Measurements from ENCODE around the gene GLYR1.
A peak's percentile ranks its signal among the peaks of the same experiment; 100 is the strongest.

The GLYR1 gene

DNA sequence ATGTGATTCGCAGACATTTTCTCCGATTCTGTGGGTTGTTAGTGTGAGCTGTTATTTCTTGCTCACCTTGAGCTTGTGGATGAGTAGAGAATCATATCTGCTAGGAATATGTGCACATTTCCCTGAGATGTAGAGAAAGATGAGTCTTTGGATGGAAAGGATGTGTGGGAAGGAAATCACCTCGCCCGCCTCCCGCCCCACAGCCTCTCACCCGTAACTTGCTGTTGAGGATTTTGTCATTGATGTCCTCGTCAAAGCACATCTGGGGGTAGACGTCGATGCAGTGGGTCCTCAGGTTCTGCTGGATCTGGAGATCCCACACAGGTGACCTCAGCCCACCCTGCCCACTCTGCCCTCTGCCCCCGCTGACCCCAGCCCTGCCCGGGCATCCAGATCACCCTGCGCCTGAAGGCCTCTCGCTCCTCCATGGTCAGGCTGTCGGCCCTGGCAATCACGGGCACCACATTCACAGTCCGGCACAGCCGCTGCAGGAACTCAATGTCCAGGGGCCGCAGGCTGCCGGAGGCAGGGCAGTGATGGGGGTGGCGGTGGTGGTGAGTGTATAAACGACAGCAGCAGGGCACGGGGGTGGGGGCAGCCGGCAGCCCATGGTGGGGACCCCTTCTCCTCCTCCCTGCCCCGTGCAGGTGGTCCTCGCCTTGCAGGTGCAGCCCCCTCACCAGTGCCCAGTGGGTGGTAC lies 63.7 kb downstream of the GLYR1 start:
- TF ChIP-seq JUND (IDR thresholded peaks at IDR 0.05; ENCODE audit: low read depth) = no peak
- DNase-seq (ENCODE audit: low read depth in 1 of 2, low spot score in 1 of 2) = no peak
- in situ Hi-C loops (cut with HindIII; ENCODE audit: low pct_unique_long_range_greater_than_20kb, low sequenced_read_pairs) = no loop called here

DNA sequence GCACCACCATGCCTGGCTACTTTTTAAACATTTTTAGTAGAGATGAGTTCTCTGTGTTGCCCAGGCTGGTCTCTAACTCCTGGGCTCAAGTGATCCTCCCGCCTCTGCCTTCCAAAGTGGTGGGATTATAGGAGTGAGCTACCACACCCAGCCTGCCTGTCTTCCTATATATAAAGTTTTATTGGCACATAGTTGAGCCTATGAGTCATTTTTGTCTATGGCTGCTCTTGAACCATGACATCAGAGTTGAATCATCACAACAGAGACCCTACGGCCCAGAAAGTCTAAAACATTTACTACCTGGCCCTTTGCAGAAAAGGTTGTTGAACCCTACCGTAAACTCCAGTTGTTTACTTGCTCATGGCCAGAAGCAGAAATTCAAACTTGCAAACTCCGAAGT lies 66.9 kb downstream of the GLYR1 start:
- in situ Hi-C loops (cut with HindIII; ENCODE audit: low pct_unique_long_range_greater_than_20kb, low sequenced_read_pairs) = no loop called here
- no peak for DNase-seq (ENCODE audit: low read depth in 1 of 2, low spot score in 1 of 2)
- no peak for TF ChIP-seq JUND (IDR thresholded peaks at IDR 0.05; ENCODE audit: low read depth)

DNA sequence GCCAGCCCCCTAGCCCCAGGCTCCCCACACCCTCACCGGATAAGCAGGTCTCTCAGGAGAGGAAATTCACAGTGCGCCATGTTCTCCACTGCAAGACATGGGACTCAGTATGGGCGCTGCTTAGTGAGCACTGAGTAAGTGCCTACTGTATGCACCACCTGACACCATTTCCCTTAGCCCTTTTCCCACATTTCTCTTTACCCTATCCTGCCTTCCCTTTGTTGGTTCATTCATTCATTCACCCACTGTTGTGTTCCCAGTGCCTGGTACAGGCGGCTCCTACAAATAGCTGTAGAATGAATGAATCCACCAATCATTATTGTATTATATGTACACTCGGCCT lies 69.1 kb downstream of the GLYR1 start:
- TF ChIP-seq JUND (IDR thresholded peaks at IDR 0.05; ENCODE audit: low read depth) = no peak
- no peak for DNase-seq (ENCODE audit: low read depth in 1 of 2, low spot score in 1 of 2)
- in situ Hi-C loops (cut with HindIII; ENCODE audit: low pct_unique_long_range_greater_than_20kb, low sequenced_read_pairs) = no loop called here

DNA sequence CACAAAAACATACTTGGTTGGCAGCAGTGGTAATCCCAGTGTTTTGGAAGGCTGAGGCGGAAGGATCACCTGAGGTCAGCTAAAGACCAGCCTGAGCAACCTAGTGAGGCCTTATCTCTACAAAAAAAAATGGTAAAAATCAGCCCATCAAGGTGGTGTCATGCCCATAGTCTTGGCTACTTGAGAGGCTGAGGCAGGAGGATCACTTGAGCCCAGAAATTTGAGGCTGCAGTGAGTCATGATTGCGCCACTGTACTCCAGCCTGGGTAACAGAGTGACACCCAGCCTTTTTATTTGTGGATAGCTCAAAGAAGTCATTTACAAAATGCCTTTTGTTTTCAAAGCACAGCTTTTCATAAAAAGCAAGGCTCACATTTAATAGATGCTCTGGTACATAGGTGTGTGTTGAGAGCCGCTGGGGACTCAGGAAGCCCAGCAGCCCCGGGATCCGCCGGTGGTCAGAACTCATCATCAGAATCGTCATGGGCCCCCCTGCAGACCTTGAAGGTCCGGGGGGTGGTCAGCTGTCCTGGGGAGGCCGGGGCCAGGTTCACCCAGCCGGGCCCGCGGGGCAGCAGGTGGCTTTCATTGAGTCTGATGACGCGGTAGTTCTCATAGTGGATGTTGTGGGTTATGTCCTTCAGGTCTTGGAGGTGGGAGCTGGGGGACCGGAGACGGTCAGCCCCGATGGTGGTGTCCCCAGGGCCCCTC lies 69.6 kb downstream of the GLYR1 start:
- TF ChIP-seq JUND (IDR thresholded peaks at IDR 0.05; ENCODE audit: low read depth) = no peak
- no peak for DNase-seq (ENCODE audit: low read depth in 1 of 2, low spot score in 1 of 2)
- in situ Hi-C loops (cut with HindIII; ENCODE audit: low pct_unique_long_range_greater_than_20kb, low sequenced_read_pairs) = no loop called here

DNA sequence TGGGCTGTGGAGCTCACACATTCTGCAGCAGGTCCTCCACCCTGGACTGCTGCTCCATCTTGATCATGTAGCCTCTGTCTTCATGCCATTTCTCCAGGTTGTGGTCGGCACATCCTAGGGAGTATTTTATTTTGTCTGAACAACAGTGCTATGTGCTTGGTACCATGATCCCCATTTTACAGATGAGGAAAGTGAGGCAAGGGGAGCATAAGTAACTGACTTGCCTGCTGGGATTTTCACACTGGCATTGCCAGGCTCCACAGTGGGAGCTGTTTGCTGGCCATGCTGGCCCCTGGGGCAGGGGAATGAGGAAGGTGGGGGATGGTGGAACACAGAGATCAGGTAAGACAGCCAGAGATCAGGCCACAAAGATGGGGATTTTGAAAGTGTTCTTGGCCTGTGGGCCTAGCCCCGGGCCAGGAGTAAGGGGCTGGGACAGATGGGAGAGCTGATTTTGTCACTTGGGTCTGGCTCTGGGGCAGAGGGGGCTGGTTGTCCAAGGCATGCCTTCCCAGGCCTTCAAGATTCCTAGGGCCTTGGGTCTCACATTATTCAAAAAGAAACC lies 70.9 kb downstream of the GLYR1 start:
- no peak for TF ChIP-seq JUND (IDR thresholded peaks at IDR 0.05; ENCODE audit: low read depth)
- in situ Hi-C loops (cut with HindIII; ENCODE audit: low pct_unique_long_range_greater_than_20kb, low sequenced_read_pairs) = no loop called here
- DNase-seq (ENCODE audit: low read depth in 1 of 2, low spot score in 1 of 2) = no peak

DNA sequence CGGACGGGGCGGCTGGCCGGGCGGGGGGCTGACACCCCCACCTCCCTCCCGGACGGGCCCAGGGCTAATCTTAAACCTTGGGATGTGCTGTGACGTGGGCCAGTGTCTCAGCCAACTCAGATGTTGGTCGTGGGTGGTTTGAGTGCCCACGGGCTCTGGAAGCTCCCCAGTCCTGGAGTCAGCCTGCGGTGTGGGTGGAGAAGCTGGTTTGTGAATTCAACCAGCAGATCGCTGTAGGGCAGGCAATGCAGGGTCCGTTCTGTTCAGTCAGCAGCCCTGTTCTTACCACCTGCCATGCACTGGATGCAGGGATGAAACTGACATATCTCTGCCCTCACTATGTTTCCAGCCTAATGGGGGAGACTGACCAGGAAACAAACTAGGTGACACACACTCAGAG lies 72.1 kb downstream of the GLYR1 start:
- no peak for TF ChIP-seq JUND (IDR thresholded peaks at IDR 0.05; ENCODE audit: low read depth)
- in situ Hi-C loops (cut with HindIII; ENCODE audit: low pct_unique_long_range_greater_than_20kb, low sequenced_read_pairs) = no loop called here
- DNase-seq (ENCODE audit: low read depth in 1 of 2, low spot score in 1 of 2) = no peak

DNA sequence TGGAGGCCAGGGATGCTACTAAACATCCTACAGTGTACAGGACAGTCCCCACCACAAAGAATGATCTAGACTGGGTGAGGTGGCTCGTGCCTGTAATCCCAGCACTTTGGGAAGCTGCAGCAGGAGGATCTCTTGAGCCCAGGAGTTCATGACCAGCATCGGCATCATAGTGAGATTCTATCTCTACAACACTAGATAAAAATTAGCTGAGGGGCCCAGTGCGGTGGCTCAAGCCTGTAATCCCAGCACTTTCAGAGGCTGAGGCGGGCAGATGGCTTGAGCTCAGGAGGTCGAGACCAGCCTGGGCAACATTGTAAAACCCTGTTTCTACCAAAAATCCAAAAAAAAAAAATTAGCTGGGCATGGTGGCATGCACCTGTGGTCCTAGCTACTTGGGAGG lies 74.7 kb downstream of the GLYR1 start:
- in situ Hi-C loops (cut with HindIII; ENCODE audit: low pct_unique_long_range_greater_than_20kb, low sequenced_read_pairs) = no loop called here

GRCh38 chr16:4771646-4772045 lies 75.4 kb downstream of the GLYR1 start:
- DNase-seq (ENCODE audit: low read depth in 1 of 2, low spot score in 1 of 2) = no peak
- in situ Hi-C loops (cut with HindIII; ENCODE audit: low pct_unique_long_range_greater_than_20kb, low sequenced_read_pairs) = no loop called here
- no peak for TF ChIP-seq JUND (IDR thresholded peaks at IDR 0.05; ENCODE audit: low read depth)

More for the DNA sequence above, 74.7 kb downstream of the GLYR1 start:
- no peak for DNase-seq (ENCODE audit: low read depth in 1 of 2, low spot score in 1 of 2)
- no peak for TF ChIP-seq JUND (IDR thresholded peaks at IDR 0.05; ENCODE audit: low read depth)

- TF ChIP-seq JUND (IDR thresholded peaks at IDR 0.05; ENCODE audit: low read depth) = no peak
- in situ Hi-C loops (cut with HindIII; ENCODE audit: low pct_unique_long_range_greater_than_20kb, low sequenced_read_pairs) = no loop called here
- DNase-seq (ENCODE audit: low read depth in 1 of 2, low spot score in 1 of 2) = peak in 1 of 2 experiments; percentile 17
These were observed 77.8 kb downstream of the GLYR1 start for GRCh38 chr16:4769306-4769638.

GRCh38 chr16:4768549-4769305 lies 78.4 kb downstream of the GLYR1 start:
- in situ Hi-C loops (cut with HindIII; ENCODE audit: low pct_unique_long_range_greater_than_20kb, low sequenced_read_pairs) = no loop called here
- TF ChIP-seq JUND (IDR thresholded peaks at IDR 0.05; ENCODE audit: low read depth) = no peak
- peak; percentile 90 to 98 for DNase-seq (ENCODE audit: low read depth in 1 of 2, low spot score in 1 of 2)

DNA sequence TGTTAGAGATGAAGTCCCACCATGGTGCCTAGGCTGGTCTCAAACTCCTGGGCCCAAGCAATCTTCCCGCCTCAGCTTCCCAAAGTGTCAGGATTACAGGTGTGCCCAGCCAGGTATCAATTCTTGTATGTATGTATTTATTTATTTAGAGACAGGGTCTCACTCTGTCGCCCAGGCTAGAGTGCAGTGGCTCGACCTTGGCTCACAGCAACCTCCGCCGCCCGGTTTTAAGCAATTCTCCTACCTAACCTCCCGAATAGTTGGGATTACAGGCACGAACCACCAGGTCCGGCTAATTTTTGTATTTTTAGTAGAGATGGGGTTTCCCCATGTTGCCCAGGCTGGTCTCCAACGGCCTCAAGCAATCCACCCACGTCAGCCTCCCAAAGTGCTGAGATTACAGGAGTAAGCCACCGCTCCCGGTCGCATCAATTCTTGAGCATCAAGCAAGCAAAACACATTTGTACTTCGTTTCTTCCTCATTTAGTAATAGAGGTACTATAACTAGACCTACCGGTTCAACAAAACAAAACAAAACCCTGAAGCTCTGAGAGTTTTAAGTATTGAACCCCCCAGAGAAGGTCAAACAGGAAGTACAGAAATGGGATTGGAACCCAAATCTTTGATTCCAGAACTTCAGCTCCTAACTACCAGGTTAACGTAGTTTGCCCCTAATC lies 79.1 kb downstream of the GLYR1 start:
- TF ChIP-seq JUND (IDR thresholded peaks at IDR 0.05; ENCODE audit: low read depth) = no peak
- in situ Hi-C loops (cut with HindIII; ENCODE audit: low pct_unique_long_range_greater_than_20kb, low sequenced_read_pairs) = no loop called here
- no peak for DNase-seq (ENCODE audit: low read depth in 1 of 2, low spot score in 1 of 2)

GRCh38 chr16:4766875-4767628 lies 80.0 kb downstream of the GLYR1 start, which contains the start of gene ZNF500:
Gene ZNF500, minus strand, starts transcription at chr16:4767162. Its CDS starts 1,184 bp downstream, at chr16:4765978.
- in situ Hi-C loops (cut with HindIII; ENCODE audit: low pct_unique_long_range_greater_than_20kb, low sequenced_read_pairs) = no loop called here
- no peak for TF ChIP-seq JUND (IDR thresholded peaks at IDR 0.05; ENCODE audit: low read depth)
- peak; percentile 94 to 96 for DNase-seq (ENCODE audit: low read depth in 1 of 2, low spot score in 1 of 2)

Data from T47D (cell line).